IMR-90 (cell line): ENCODE data around the gene UGT1A10. TPM values are rescaled to one million over a fixed set of nuclear protein-coding genes. Genes with fewer than 3 reads are reported as not detected.

Experiments used
- ATAC-seq: fragments of 200-7000 bp; cut with Tn5 transposase; 2 replicates; pipeline ENCODE4 v1.9.1; 2020; ENCODE audit warnings: low read depth, mild to moderate bottlenecking, moderate library complexity
- BruUV-seq: library from RNA; stranded (reverse); fragments of 400-500 nt; replicated peaks from 2 replicates; lab custom pipeline; 2021; lab: Mats Ljungman, UMichigan
- CTCF ChIA-PET: fragments of 300-600 bp; formaldehyde crosslinking; extraction: SDS; loops from one replicate; lab custom pipeline; 2021; ENCODE audit warnings: antibody characterized with exemption; lab: Yijun Ruan, JAX
- POLR2A ChIA-PET: fragments of 300-600 bp; sonication (Branson Sonifier 250); formaldehyde crosslinking; loops from one replicate; lab custom pipeline; 2022; ENCODE audit warnings: antibody characterized with exemption; ENCODE audit not compliant: unreplicated experiment; lab: Charles Lee
- DNase-seq: peaks from one replicate; pipeline ENCODE4 v3.0.0; 2013
- H2AFZ ChIP-seq: replicated peaks from 2 replicates; pipeline ENCODE3; 2013; ENCODE audit warnings: low read length, mild to moderate bottlenecking; ENCODE audit not compliant: poor library complexity
- H2AK5ac ChIP-seq: 2 replicates; pipeline ENCODE4 v1.6.1; 2013; ENCODE audit warnings: low read depth, low read length, inconsistent platforms
- H2AK9ac ChIP-seq: replicated peaks from 2 replicates; pipeline ENCODE3; 2013; ENCODE audit warnings: mild to moderate bottlenecking, low read depth, low read length, moderate library complexity; ENCODE audit not compliant: poor library complexity
- H2BK120ac ChIP-seq: 2 replicates; pipeline ENCODE4 v1.6.1; 2013; ENCODE audit warnings: low read depth, low read length, inconsistent platforms
- H2BK15ac ChIP-seq: 3 replicates; pipeline ENCODE4 v1.6.1; 2013; ENCODE audit warnings: low read depth, low read length, inconsistent platforms
- H2BK20ac ChIP-seq: 2 replicates; pipeline ENCODE4 v1.6.1; 2013; ENCODE audit warnings: low read depth, mild to moderate bottlenecking, inconsistent platforms, low read length, moderate library complexity
- H2BK5ac ChIP-seq: 2 replicates; pipeline ENCODE4 v1.6.1; 2013; ENCODE audit warnings: mild to moderate bottlenecking, low read depth, low read length, inconsistent platforms; ENCODE audit not compliant: poor library complexity, severe bottlenecking
- H3K14ac ChIP-seq: replicated peaks from 2 replicates; pipeline ENCODE4 v1.6.1; 2013; ENCODE audit warnings: low read depth, low read length, inconsistent platforms
- H3K18ac ChIP-seq: 2 replicates; pipeline ENCODE4 v1.6.1; 2013; ENCODE audit warnings: low read depth, low read length, control low read depth
- H3K23ac ChIP-seq: 2 replicates; pipeline ENCODE4 v1.6.1; 2013; ENCODE audit warnings: low read depth, low read length, inconsistent platforms
- H3K27ac ChIP-seq: 2 replicates; pipeline ENCODE4 v1.5.1; 2013; ENCODE audit warnings: mild to moderate bottlenecking, control low read depth, low read length; ENCODE audit not compliant: insufficient read depth
- H3K27me3 ChIP-seq: 2 replicates; pipeline ENCODE4 v1.6.1; 2013; ENCODE audit warnings: low read length; ENCODE audit not compliant: control insufficient read depth, insufficient read depth
- H3K36me3 ChIP-seq: 2 replicates; pipeline ENCODE4 v1.6.1; 2013; ENCODE audit warnings: low read length, mixed read lengths; ENCODE audit not compliant: control insufficient read depth, insufficient read depth
- H3K4ac ChIP-seq: 2 replicates; pipeline ENCODE4 v1.6.1; 2013; ENCODE audit warnings: low read depth, low read length, inconsistent platforms
- H3K4me1 ChIP-seq: 2 replicates; pipeline ENCODE4 v1.6.1; 2013; ENCODE audit warnings: low read length, mixed read lengths; ENCODE audit not compliant: control insufficient read depth, insufficient read depth
- H3K4me2 ChIP-seq: 2 replicates; pipeline ENCODE4 v1.6.1; 2013; ENCODE audit warnings: low read depth, mild to moderate bottlenecking, control low read depth, low read length, moderate library complexity
- H3K4me3 ChIP-seq: 2 replicates; pipeline ENCODE4 v1.5.1; 2013; ENCODE audit warnings: low read depth, mild to moderate bottlenecking, control low read depth, low read length, moderate library complexity; ENCODE audit not compliant: insufficient read depth
- H3K56ac ChIP-seq: 2 replicates; pipeline ENCODE4 v1.6.1; 2013; ENCODE audit warnings: low read length, inconsistent platforms; ENCODE audit not compliant: insufficient read depth; ENCODE audit errors: extremely low read depth
- H3K79me1 ChIP-seq, 2 experiments: 2 replicates each; pipeline ENCODE4 v1.6.1; 2013; ENCODE audit warnings: low read length in 2 of 2, inconsistent platforms in 1 of 2, low read depth in 1 of 2
- H3K9ac ChIP-seq: 2 replicates; pipeline ENCODE4 v1.6.1; 2013; ENCODE audit warnings: low read depth, low read length, control low read depth
- H3K9me1 ChIP-seq: 2 replicates; pipeline ENCODE4 v1.6.1; 2013; ENCODE audit warnings: low read length, inconsistent platforms; ENCODE audit not compliant: insufficient read depth
- H3K9me3 ChIP-seq: 2 replicates; pipeline ENCODE4 v1.6.1; 2013; ENCODE audit warnings: low read length; ENCODE audit not compliant: control insufficient read depth, insufficient read depth
- H4K20me1 ChIP-seq: 2 replicates; pipeline ENCODE4 v1.6.1; 2013; ENCODE audit warnings: low read length, inconsistent platforms; ENCODE audit not compliant: insufficient read depth
- H4K5ac ChIP-seq: 2 replicates; pipeline ENCODE4 v1.6.1; 2013; ENCODE audit warnings: mild to moderate bottlenecking, low read depth, low read length, control low read depth
- H4K8ac ChIP-seq, 2 experiments: 2 replicates each; pipeline ENCODE4 v1.6.1; 2013; ENCODE audit warnings: low read depth in 2 of 2, low read length in 2 of 2, control low read depth in 1 of 2, inconsistent platforms in 1 of 2
- H4K91ac ChIP-seq: 2 replicates; pipeline ENCODE4 v1.6.1; 2013; ENCODE audit warnings: low read depth, low read length, inconsistent platforms; ENCODE audit not compliant: insufficient read depth
- BHLHE40 ChIP-seq: fragments of 150-350 bp; IDR thresholded peaks from 2 replicates; pipeline ENCODE4 v1.6.1; 2016; ENCODE audit warnings: mild to moderate bottlenecking, low read depth, low read length
- CEBPB ChIP-seq: IDR thresholded peaks from 2 replicates; pipeline ENCODE4 v1.6.1; 2012; ENCODE audit warnings: low read depth, low read length, improper control_type of control experiment
- CHD1 ChIP-seq: IDR thresholded peaks from 2 replicates; pipeline ENCODE4 v1.6.1; 2012; ENCODE audit warnings: low read depth, low read length, improper control_type of control experiment
- CTCF ChIP-seq: conservative IDR thresholded peaks from 2 replicates; pipeline ENCODE4 v1.5.1; 2012; ENCODE audit warnings: mild to moderate bottlenecking, low read depth, low read length, improper control_type of control experiment
- ELK1 ChIP-seq: fragments of 150-350 bp; IDR thresholded peaks from 2 replicates; pipeline ENCODE4 v1.6.1; 2016; ENCODE audit warnings: low read depth, mild to moderate bottlenecking, low read length, moderate library complexity, borderline replicate concordance
- FOS ChIP-seq: fragments of 150-350 bp; IDR thresholded peaks from 2 replicates; pipeline ENCODE4 v1.6.1; 2016; ENCODE audit warnings: low read depth, low read length
- MAFK ChIP-seq: IDR thresholded peaks from 2 replicates; pipeline ENCODE4 v1.6.1; 2012; ENCODE audit warnings: low read depth, low read length, improper control_type of control experiment
- MAZ ChIP-seq: IDR thresholded peaks from 2 replicates; pipeline ENCODE4 v1.6.1; 2012; ENCODE audit warnings: low read depth, mild to moderate bottlenecking, low read length, improper control_type of control experiment, moderate library complexity, borderline replicate concordance
- MXI1 ChIP-seq: IDR thresholded peaks from 2 replicates; pipeline ENCODE4 v1.6.1; 2012; ENCODE audit warnings: low read depth, mild to moderate bottlenecking, low read length, moderate library complexity, borderline replicate concordance
- NFE2L2 ChIP-seq: fragments of 150-350 bp; IDR thresholded peaks from 2 replicates; pipeline ENCODE4 v1.6.1; 2016; ENCODE audit warnings: low read depth, mild to moderate bottlenecking, low read length
- POLR2A ChIP-seq: IDR thresholded peaks from 2 replicates; pipeline ENCODE4 v1.6.1; 2012; ENCODE audit warnings: mild to moderate bottlenecking, low read depth, low read length
- RAD21 ChIP-seq: IDR thresholded peaks from 2 replicates; pipeline ENCODE4 v1.6.1; 2012; ENCODE audit warnings: low read length, improper control_type of control experiment
- RCOR1 ChIP-seq: IDR thresholded peaks from 2 replicates; pipeline ENCODE4 v1.6.1; 2012; ENCODE audit warnings: mild to moderate bottlenecking, low read length, improper control_type of control experiment; ENCODE audit not compliant: insufficient replicate concordance
- RFX5 ChIP-seq: IDR thresholded peaks from 2 replicates; pipeline ENCODE4 v1.8.0; 2012; ENCODE audit warnings: low read depth, mild to moderate bottlenecking, low read length, moderate library complexity
- SMC3 ChIP-seq: fragments of 150-350 bp; IDR thresholded peaks from 2 replicates; pipeline ENCODE4 v1.6.1; 2016; ENCODE audit warnings: low read depth, mild to moderate bottlenecking, antibody characterized with exemption, low read length, moderate library complexity
- USF2 ChIP-seq: fragments of 150-350 bp; IDR thresholded peaks from 2 replicates; pipeline ENCODE4 v1.6.1; 2017; ENCODE audit warnings: mild to moderate bottlenecking, antibody characterized with exemption, low read length, low read depth
- WGBS, 2 experiments: methylation state at CpG; one replicate each; pipeline versions ENCODE4 v1.1.5 to v1.1.7; 2013; ENCODE audit warnings: missing lambda C conversion rate in 2 of 2; ENCODE audit not compliant: insufficient read length in 1 of 2; ENCODE audit errors: extremely low coverage in 2 of 2; 5-methylcytosine and 5-hydroxymethylcytosine counted together
- dilution Hi-C: fragments of 300-500 bp; cut with HindIII; formaldehyde crosslinking; loops from one replicate; pipeline ENCODE4 v1.14.3; 2018; ENCODE audit warnings: low sequenced_read_pairs; ENCODE audit not compliant: unreplicated experiment
- in situ Hi-C: fragments of 300-500 bp; cut with MboI; formaldehyde crosslinking; loops from 3 replicates; pipeline ENCODE4 v1.14.3; 2019; ENCODE audit warnings: low sequenced_read_pairs, inconsistent platforms, mixed read lengths
- intact Hi-C: fragments of 100-400 bp; cut with micrococcal nuclease; formaldehyde crosslinking; loops from 2 replicates; pipeline ENCODE4 v1.10.0; 2022
- polyA plus RNA-seq, 3 experiments: library from polyadenylated mRNA; depleted of rRNA; stranded (reverse); fragments of >200 nt; gene quantifications; 2 replicates each; pipeline ENCODE4 v1.2.3, GENCODE V29; 2012; ENCODE audit warnings: low replicate concordance in 1 of 3
- total RNA-seq: library from RNA; depleted of rRNA; stranded (reverse); fragments of >200 nt; gene quantifications from 2 replicates; pipeline ENCODE4 v1.2.3, GENCODE V29; 2012

UGT1A10 gene
- total and polyA plus RNA-seq, 2 of the 4 experiments (the other 2 are of a cell fraction): not detected

- Histone ChIP-seq H3K27ac (peak overlapping the region; percentile 76), H2BK5ac (peak overlapping the region; percentile 83), H3K56ac (peak overlapping the region; percentile 76), H3K9me1 (0 out of 2 replicates have a peak, but pooled peaks cover 5% of the 10 kb centered on the region), H3K4me2 (peak overlapping the region; percentile 70; the same call in 1 of the 2 replicates), H2AK5ac (peak overlapping the region; percentile 83), H3K23ac (peak overlapping the region; percentile 95), H3K4me1 (peaks cover 14% of the 10 kb centered on the region), H4K5ac (peak overlapping the region; percentile 95), H2BK15ac (peak overlapping the region; percentile 93; the same call in 1 of the 3 replicates), H4K20me1 (no peaks in the 10 kb centered on the region), H2AK9ac (peak overlapping the region; percentile 46), H4K8ac (peak overlapping the region; percentile 82 to 92), H2AFZ (peak overlapping the region; percentile 74), H2BK20ac (peak overlapping the region; percentile 97), H3K9me3 (no peaks in the 10 kb centered on the region), H2BK120ac (peak overlapping the region; percentile 97), H3K14ac (peak overlapping the region; percentile 86), H3K79me1 (no peaks in the 10 kb centered on the region), H3K4me3 (no peak overlapping the region), H3K9ac (peak overlapping the region; percentile 20; the same call in 1 of the 2 replicates), H3K27me3 (no peaks in the 10 kb centered on the region), H3K4ac (peak overlapping the region; percentile 97), H3K18ac (peak overlapping the region; percentile 93), H3K36me3 (no peaks in the 10 kb centered on the region), H4K91ac (peak overlapping the region; percentile 91)
- dilution Hi-C loops (no loop called here), intact Hi-C loops (no loop called here), in situ Hi-C loops (no loop called here)
- peak; percentile 25 for ATAC-seq
- no TSS peak for BruUV-seq
- TF ChIP-seq RCOR1: no peak
- TF ChIP-seq RFX5: no peak
- TF ChIP-seq USF2: no peak
- no peak for TF ChIP-seq CHD1
- no peak for TF ChIP-seq BHLHE40
- no peak for TF ChIP-seq MXI1
- no peak for TF ChIP-seq RAD21
- no peak for TF ChIP-seq POLR2A
- no peak for TF ChIP-seq MAFK
- TF ChIP-seq FOS: no peak
- TF ChIP-seq NFE2L2: no peak
- TF ChIP-seq SMC3: no peak
- no peak for TF ChIP-seq MAZ
- no peak for TF ChIP-seq CTCF
- no peak for TF ChIP-seq ELK1
- TF ChIP-seq CEBPB: no peak
- peak; percentile 11 for DNase-seq
- WGBS, 2 experiments: 0% methylated on average over 1 of the region's 3 CpGs; no CpG with 5 or more reads in 1 of the 2 experiments
- CTCF ChIA-PET: no interaction called here
- POLR2A ChIA-PET: no interaction called here
These were observed 128.5 kb downstream of the UGT1A10 start for GRCh38 chr2:233764761-233765160.
